ENCODE results near the gene CNKSR3. TPM values are rescaled to one million over a fixed set of nuclear protein-coding genes. Genes with fewer than 3 reads are reported as not detected.

CNKSR3 gene
- total RNA-seq, 1 donor from 2014 or later: 12.1 TPM

GRCh38 chr6:154504865-154505449 is 5.5 kb downstream of the CNKSR3 start:
- TF ChIP-seq CTCF (IDR thresholded peaks at IDR 0.05; ENCODE audit: insufficient read depth, low read length, poor library complexity, severe bottlenecking): no peak
- H3K36me3 ChIP-seq (ENCODE audit: control insufficient read depth, insufficient read depth, low read length): no peaks in the 10 kb centered on the region
- H3K27me3 ChIP-seq (ENCODE audit: control insufficient read depth, insufficient read depth, low read length): no peaks in the 10 kb centered on the region
- no peak for DNase-seq (ENCODE audit: low read depth)
- no peak overlapping the region for H3K4me3 ChIP-seq (ENCODE audit: low read depth, low read length)

- no peak for TF ChIP-seq CTCF (IDR thresholded peaks at IDR 0.05; ENCODE audit: insufficient read depth, low read length, poor library complexity, severe bottlenecking)
- no peaks in the 10 kb centered on the region for H3K27me3 ChIP-seq (ENCODE audit: control insufficient read depth, insufficient read depth, low read length)
Measured at GRCh38 chr6:154504102-154504501, 6.4 kb downstream of the CNKSR3 start.

GRCh38 chr6:154503658-154504057 is 6.8 kb downstream of the CNKSR3 start:
- H3K4me3 ChIP-seq (ENCODE audit: low read depth, low read length): no peak overlapping the region
- no peak for TF ChIP-seq CTCF (IDR thresholded peaks at IDR 0.05; ENCODE audit: insufficient read depth, low read length, poor library complexity, severe bottlenecking)
- no peak for DNase-seq (ENCODE audit: low read depth)
- no peaks in the 10 kb centered on the region for H3K27me3 ChIP-seq (ENCODE audit: control insufficient read depth, insufficient read depth, low read length)
- H3K36me3 ChIP-seq (ENCODE audit: control insufficient read depth, insufficient read depth, low read length): no peaks in the 10 kb centered on the region

More at GRCh38 chr6:154504102-154504501, 6.4 kb downstream of the CNKSR3 start:
- Histone ChIP-seq H3K4me3 (ENCODE audit: low read depth, low read length) (no peak overlapping the region), H3K36me3 (ENCODE audit: control insufficient read depth, insufficient read depth, low read length) (no peaks in the 10 kb centered on the region)
- DNase-seq (ENCODE audit: low read depth): no peak

- Histone ChIP-seq H3K36me3 (ENCODE audit: control insufficient read depth, insufficient read depth, low read length) (no peaks in the 10 kb centered on the region), H3K4me3 (ENCODE audit: low read depth, low read length) (no peak overlapping the region), H3K27me3 (ENCODE audit: control insufficient read depth, insufficient read depth, low read length) (no peaks in the 10 kb centered on the region)
- DNase-seq (ENCODE audit: low read depth): no peak
- no peak for TF ChIP-seq CTCF (IDR thresholded peaks at IDR 0.05; ENCODE audit: insufficient read depth, low read length, poor library complexity, severe bottlenecking)
Measured at GRCh38 chr6:154502553-154502952, 7.9 kb downstream of the CNKSR3 start.

- no peaks in the 10 kb centered on the region for H3K27me3 ChIP-seq (ENCODE audit: control insufficient read depth, insufficient read depth, low read length)
- no peak for DNase-seq (ENCODE audit: low read depth)
- no peak for TF ChIP-seq CTCF (IDR thresholded peaks at IDR 0.05; ENCODE audit: insufficient read depth, low read length, poor library complexity, severe bottlenecking)
- H3K36me3 ChIP-seq (ENCODE audit: control insufficient read depth, insufficient read depth, low read length): no peaks in the 10 kb centered on the region
- H3K4me3 ChIP-seq (ENCODE audit: low read depth, low read length): no peak overlapping the region
Measured at GRCh38 chr6:154501578-154501868, 9.0 kb downstream of the CNKSR3 start.

All from kidney epithelial cell (primary cell).